Ishikawa (cell line): ENCODE data around the gene LLGL1.

Experiments
- CEBPB ChIP-seq: IDR thresholded peaks from 2 replicates; pipeline ENCODE4 v1.6.1; 2012
- CREB1 ChIP-seq: IDR thresholded peaks from 2 replicates; pipeline ENCODE4 v1.6.1; 2012; ENCODE audit warnings: low read depth
- EP300 ChIP-seq: IDR thresholded peaks from 2 replicates; pipeline ENCODE4 v1.6.1; 2012; ENCODE audit warnings: borderline replicate concordance
- MAX ChIP-seq: IDR thresholded peaks from 2 replicates; pipeline ENCODE4 v1.6.1; 2012
- NFIC ChIP-seq: IDR thresholded peaks from 2 replicates; pipeline ENCODE4 v1.6.1; 2012
- RAD21 ChIP-seq: IDR thresholded peaks from 2 replicates; pipeline ENCODE4 v1.6.1; 2012; ENCODE audit warnings: low read depth
- TCF12 ChIP-seq: IDR thresholded peaks from 2 replicates; pipeline ENCODE4 v1.6.1; 2012; ENCODE audit warnings: low read depth
- TEAD4 ChIP-seq: IDR thresholded peaks from 2 replicates; pipeline ENCODE4 v1.6.1; 2012
- YY1 ChIP-seq: IDR thresholded peaks from 2 replicates; pipeline ENCODE4 v1.6.1; 2012; ENCODE audit warnings: low read depth

GRCh38 chr17:18230288-18231141, 5.1 kb downstream of the LLGL1 start:
- TF ChIP-seq RAD21, result no peak
- no peak for TF ChIP-seq NFIC
- no peak for TF ChIP-seq CREB1
- TF ChIP-seq TCF12, result no peak
- TF ChIP-seq EP300, result no peak
- TF ChIP-seq CEBPB, result no peak
- TF ChIP-seq TEAD4, result no peak
- TF ChIP-seq MAX, result no peak
- TF ChIP-seq YY1, result no peak
